ENCODE measurements around the gene F12.

F12 gene

GRCh38 chr5:177446200-177447065, 37.1 kb upstream of the F12 start, which contains the start of gene PRR7:
Gene PRR7, plus strand, starts transcription at chr5:177446814. Its CDS starts 8,254 bp downstream, at chr5:177455068.
- DNase-seq: no peak

GRCh38 chr5:177445917-177446199, 36.5 kb upstream of the F12 start:
- DNase-seq: no peak

GRCh38 chr5:177445052-177445916, 35.9 kb upstream of the F12 start:
- no peak for DNase-seq

- no peak for DNase-seq
Observed at GRCh38 chr5:177444106-177445051, 35.0 kb upstream of the F12 start.

GRCh38 chr5:177443144-177443983, 34.0 kb upstream of the F12 start:
- DNase-seq: no peak

GRCh38 chr5:177442066-177442826, 32.9 kb upstream of the F12 start:
- DNase-seq: no peak

GRCh38 chr5:177440990-177441780, 31.8 kb upstream of the F12 start:
- no peak for DNase-seq

- DNase-seq: no peak
Observed at GRCh38 chr5:177440211-177440989, 31.0 kb upstream of the F12 start.

GRCh38 chr5:177439518-177440053, 30.2 kb upstream of the F12 start:
- DNase-seq: no peak

- DNase-seq: no peak
Observed at GRCh38 chr5:177438468-177438867, 29.1 kb upstream of the F12 start.

GRCh38 chr5:177437623-177438022, 28.3 kb upstream of the F12 start:
- no peak for DNase-seq

GRCh38 chr5:177435847-177436536, 26.6 kb upstream of the F12 start:
- DNase-seq: no peak

- no peak for DNase-seq
Observed at GRCh38 chr5:177434942-177435738, 25.8 kb upstream of the F12 start.

GRCh38 chr5:177434437-177434836, 25.1 kb upstream of the F12 start:
- DNase-seq: no peak

- no peak for DNase-seq
Observed at GRCh38 chr5:177433658-177434217, 24.4 kb upstream of the F12 start.

GRCh38 chr5:177432839-177433657, 23.7 kb upstream of the F12 start:
- no peak for DNase-seq

All from stimulated activated CD4-positive, alpha-beta T cell treated with anti-CD3 and anti-CD28 coated beads, Interleukin-2, amount 100 ng/mL, for 48 hours (primary cell).